ENCODE measurements around the gene SORCS2.

Gene SORCS2

GRCh38 chr4:7196736-7197135, 4.4 kb downstream of the SORCS2 start:
- no peak overlapping the region for H3K18ac ChIP-seq (ENCODE audit: low read depth in 1 of 2, low read length in 2 of 2)
- no peak overlapping the region for H2BK5ac ChIP-seq (ENCODE audit: low read depth, low read length, poor library complexity, severe bottlenecking)
- no peak overlapping the region for H3K9ac ChIP-seq (ENCODE audit: low read length)
- H3K9me3 ChIP-seq (ENCODE audit: control insufficient read depth, low read length): no peaks in the 10 kb centered on the region
- no peak overlapping the region for H3K23ac ChIP-seq (ENCODE audit: low read length in 2 of 2)
- no peak overlapping the region for H2BK12ac ChIP-seq (ENCODE audit: low read length in 2 of 2)
- H4K8ac ChIP-seq (ENCODE audit: low read length): no peak overlapping the region
- DNase-seq: no peak
- no peak overlapping the region for H4K91ac ChIP-seq (ENCODE audit: low read length)
- H3K27ac ChIP-seq (ENCODE audit: low read length, poor library complexity, severe bottlenecking): no peak overlapping the region
- H3K79me1 ChIP-seq (replicated peaks; ENCODE audit: low read length, poor library complexity, severe bottlenecking): peaks cover 4% of the 10 kb centered on the region
- H3K14ac ChIP-seq (ENCODE audit: low read length in 2 of 2): no peak overlapping the region
- H3K4me2 ChIP-seq (ENCODE audit: low read length, poor library complexity, severe bottlenecking): no peak overlapping the region
- H3K4ac ChIP-seq (ENCODE audit: low read depth in 1 of 2, low read length in 2 of 2): no peak overlapping the region
- peaks cover 30 to 45% of the 10 kb centered on the region in 2 experiments for H3K27me3 ChIP-seq (ENCODE audit: control insufficient read depth in 1 of 2, insufficient read depth in 1 of 2, low read length in 2 of 2)
- no peak overlapping the region for H2BK15ac ChIP-seq (ENCODE audit: low read depth, poor library complexity, severe bottlenecking)
- H2AK5ac ChIP-seq (ENCODE audit: low read length, severe bottlenecking): no peak overlapping the region
- H3K4me3 ChIP-seq (ENCODE audit: insufficient read depth in 1 of 2, low read depth in 1 of 2, low read length in 2 of 2): no peak overlapping the region
- no peak overlapping the region for H2BK120ac ChIP-seq (ENCODE audit: low read depth, low read length)
- WGBS: 94% methylated on average over 4 of the region's 5 CpGs
- no peak overlapping the region for H2AFZ ChIP-seq (ENCODE audit: low read depth, low read length)
- H3K36me3 ChIP-seq (ENCODE audit: control insufficient read depth in 1 of 2, insufficient read depth in 2 of 2, low read depth in 1 of 2, low read length in 2 of 2): no peaks in the 10 kb centered on the region
- H3K4me1 ChIP-seq (ENCODE audit: control insufficient read depth, insufficient read depth, low read depth, low read length): peaks cover 32% of the 10 kb centered on the region

GRCh38 chr4:7197910-7198309, 5.6 kb downstream of the SORCS2 start:
- Histone ChIP-seq H3K18ac (ENCODE audit: low read depth in 1 of 2, low read length in 2 of 2) (no peak overlapping the region), H3K4me1 (ENCODE audit: control insufficient read depth, insufficient read depth, low read depth, low read length) (peaks cover 30% of the 10 kb centered on the region), H3K27ac (ENCODE audit: low read length, poor library complexity, severe bottlenecking) (no peak overlapping the region), H3K9me3 (ENCODE audit: control insufficient read depth, low read length) (no peaks in the 10 kb centered on the region), H3K4me2 (ENCODE audit: low read length, poor library complexity, severe bottlenecking) (no peak overlapping the region), H2BK12ac (ENCODE audit: low read length in 2 of 2) (no peak overlapping the region), H3K14ac (ENCODE audit: low read length in 2 of 2) (no peak overlapping the region), H3K79me1 (replicated peaks; ENCODE audit: low read length, poor library complexity, severe bottlenecking) (peaks cover 3% of the 10 kb centered on the region), H4K8ac (ENCODE audit: low read length) (no peak overlapping the region), H2AK5ac (ENCODE audit: low read length, severe bottlenecking) (no peak overlapping the region), H2BK15ac (ENCODE audit: low read depth, poor library complexity, severe bottlenecking) (no peak overlapping the region), H2AFZ (ENCODE audit: low read depth, low read length) (no peak overlapping the region), H2BK120ac (ENCODE audit: low read depth, low read length) (no peak overlapping the region), H3K4me3 (ENCODE audit: insufficient read depth in 1 of 2, low read depth in 1 of 2, low read length in 2 of 2) (no peak overlapping the region), H3K27me3 (ENCODE audit: control insufficient read depth in 1 of 2, insufficient read depth in 1 of 2, low read length in 2 of 2) (peaks cover 30 to 40% of the 10 kb centered on the region in 2 experiments), H4K91ac (ENCODE audit: low read length) (no peak overlapping the region), H3K36me3 (ENCODE audit: control insufficient read depth in 1 of 2, insufficient read depth in 2 of 2, low read depth in 1 of 2, low read length in 2 of 2) (no peaks in the 10 kb centered on the region), H3K23ac (ENCODE audit: low read length in 2 of 2) (no peak overlapping the region), H2BK5ac (ENCODE audit: low read depth, low read length, poor library complexity, severe bottlenecking) (no peak overlapping the region), H3K9ac (ENCODE audit: low read length) (no peak overlapping the region), H3K4ac (ENCODE audit: low read depth in 1 of 2, low read length in 2 of 2) (no peak overlapping the region)
- DNase-seq: no peak
- 91% methylated on average over 5 of the region's 5 CpGs for WGBS

GRCh38 chr4:7198440-7199128, 6.2 kb downstream of the SORCS2 start:
- Histone ChIP-seq H3K18ac (ENCODE audit: low read depth in 1 of 2, low read length in 2 of 2) (no peak overlapping the region), H2BK5ac (ENCODE audit: low read depth, low read length, poor library complexity, severe bottlenecking) (no peak overlapping the region), H2BK12ac (ENCODE audit: low read length in 2 of 2) (no peak overlapping the region), H3K9ac (ENCODE audit: low read length) (no peak overlapping the region), H3K9me3 (ENCODE audit: control insufficient read depth, low read length) (no peaks in the 10 kb centered on the region), H2BK15ac (ENCODE audit: low read depth, poor library complexity, severe bottlenecking) (no peak overlapping the region), H4K8ac (ENCODE audit: low read length) (no peak overlapping the region), H2AK5ac (ENCODE audit: low read length, severe bottlenecking) (no peak overlapping the region), H4K91ac (ENCODE audit: low read length) (no peak overlapping the region), H3K4ac (ENCODE audit: low read depth in 1 of 2, low read length in 2 of 2) (no peak overlapping the region), H3K27ac (ENCODE audit: low read length, poor library complexity, severe bottlenecking) (no peak overlapping the region), H3K79me1 (replicated peaks; ENCODE audit: low read length, poor library complexity, severe bottlenecking) (no peaks in the 10 kb centered on the region), H3K4me3 (ENCODE audit: insufficient read depth in 1 of 2, low read depth in 1 of 2, low read length in 2 of 2) (no peak overlapping the region), H3K23ac (ENCODE audit: low read length in 2 of 2) (no peak overlapping the region), H3K14ac (ENCODE audit: low read length in 2 of 2) (no peak overlapping the region), H3K36me3 (ENCODE audit: control insufficient read depth in 1 of 2, insufficient read depth in 2 of 2, low read depth in 1 of 2, low read length in 2 of 2) (no peaks in the 10 kb centered on the region), H3K27me3 (ENCODE audit: control insufficient read depth in 1 of 2, insufficient read depth in 1 of 2, low read length in 2 of 2) (peaks cover 24 to 34% of the 10 kb centered on the region in 2 experiments), H2AFZ (ENCODE audit: low read depth, low read length) (no peak overlapping the region), H2BK120ac (ENCODE audit: low read depth, low read length) (no peak overlapping the region), H3K4me1 (ENCODE audit: control insufficient read depth, insufficient read depth, low read depth, low read length) (peaks cover 24% of the 10 kb centered on the region), H3K4me2 (ENCODE audit: low read length, poor library complexity, severe bottlenecking) (no peak overlapping the region)
- 66% methylated on average over 20 of the region's 20 CpGs for WGBS
- DNase-seq: no peak

GRCh38 chr4:7199129-7199725, 6.9 kb downstream of the SORCS2 start:
- H4K91ac ChIP-seq (ENCODE audit: low read length): no peak overlapping the region
- no peaks in the 10 kb centered on the region for H3K79me1 ChIP-seq (replicated peaks; ENCODE audit: low read length, poor library complexity, severe bottlenecking)
- no peak overlapping the region for H2AK5ac ChIP-seq (ENCODE audit: low read length, severe bottlenecking)
- no peak overlapping the region for H2BK120ac ChIP-seq (ENCODE audit: low read depth, low read length)
- H3K9ac ChIP-seq (ENCODE audit: low read length): no peak overlapping the region
- H3K4me1 ChIP-seq (ENCODE audit: control insufficient read depth, insufficient read depth, low read depth, low read length): peaks cover 20% of the 10 kb centered on the region
- H4K8ac ChIP-seq (ENCODE audit: low read length): no peak overlapping the region
- no peak overlapping the region for H3K4me3 ChIP-seq (ENCODE audit: insufficient read depth in 1 of 2, low read depth in 1 of 2, low read length in 2 of 2)
- no peak for DNase-seq
- no peak overlapping the region for H2BK5ac ChIP-seq (ENCODE audit: low read depth, low read length, poor library complexity, severe bottlenecking)
- no peak overlapping the region for H3K4me2 ChIP-seq (ENCODE audit: low read length, poor library complexity, severe bottlenecking)
- H3K9me3 ChIP-seq (ENCODE audit: control insufficient read depth, low read length): no peaks in the 10 kb centered on the region
- 88% methylated on average over 15 of the region's 15 CpGs for WGBS
- no peak overlapping the region for H3K27ac ChIP-seq (ENCODE audit: low read length, poor library complexity, severe bottlenecking)
- H3K36me3 ChIP-seq (ENCODE audit: control insufficient read depth in 1 of 2, insufficient read depth in 2 of 2, low read depth in 1 of 2, low read length in 2 of 2): no peaks in the 10 kb centered on the region
- H2AFZ ChIP-seq (ENCODE audit: low read depth, low read length): no peak overlapping the region
- H2BK12ac ChIP-seq (ENCODE audit: low read length in 2 of 2): no peak overlapping the region
- peak overlapping the region in 1 of 2 experiments; percentile 63 for H3K14ac ChIP-seq (ENCODE audit: low read length in 2 of 2)
- H3K23ac ChIP-seq (ENCODE audit: low read length in 2 of 2): no peak overlapping the region
- no peak overlapping the region for H2BK15ac ChIP-seq (ENCODE audit: low read depth, poor library complexity, severe bottlenecking)
- H3K27me3 ChIP-seq (ENCODE audit: control insufficient read depth in 1 of 2, insufficient read depth in 1 of 2, low read length in 2 of 2): peaks cover 18 to 27% of the 10 kb centered on the region in 2 experiments
- no peak overlapping the region for H3K4ac ChIP-seq (ENCODE audit: low read depth in 1 of 2, low read length in 2 of 2)
- no peak overlapping the region for H3K18ac ChIP-seq (ENCODE audit: low read depth in 1 of 2, low read length in 2 of 2)

All from mesenchymal stem cell (in vitro differentiated cells and primary cell).